Neural cell (in vitro differentiated cells): ENCODE results near the gene AGRP. TPM values are rescaled to one million over a fixed set of nuclear protein-coding genes. Genes with fewer than 3 reads are reported as not detected.

Experiments used
- H2AFZ ChIP-seq: fragments of 200-600, 300-800 bp; sonication (generic), shearing (Covaris generic); 2 replicates; pipeline ENCODE4 v1.6.0; 2014; ENCODE audit warnings: low read depth, mild to moderate bottlenecking, antibody characterized with exemption, low read length, moderate library complexity
- H3F3A ChIP-seq: fragments of 200-600 bp; shearing (Covaris generic); 2 replicates; pipeline ENCODE4 v1.6.1; 2016; ENCODE audit warnings: mild to moderate bottlenecking, moderate library complexity, mixed read lengths, antibody characterized with exemption, low read length; ENCODE audit not compliant: insufficient read depth, poor library complexity, severe bottlenecking
- H3K27ac ChIP-seq: fragments of 200-600, 300-800 bp; sonication (generic), shearing (Covaris generic); 2 replicates; pipeline ENCODE4 v1.5.1; 2014; ENCODE audit warnings: mild to moderate bottlenecking, low read length, moderate library complexity
- H3K27me3 ChIP-seq: fragments of 300-800, 200-600 bp; sonication (generic), shearing (Covaris generic); 2 replicates; pipeline ENCODE4 v1.6.0; 2014; ENCODE audit warnings: mild to moderate bottlenecking, low read depth, low read length, moderate library complexity; ENCODE audit not compliant: insufficient read depth
- H3K36me3 ChIP-seq: fragments of 300-800, 200-600 bp; sonication (generic), shearing (Covaris generic); 2 replicates; pipeline ENCODE4 v1.5.1; 2014; ENCODE audit warnings: mild to moderate bottlenecking, antibody characterized with exemption, low read length, moderate library complexity; ENCODE audit not compliant: insufficient read depth
- H3K4me2 ChIP-seq: fragments of 300-800, 200-600 bp; sonication (generic), shearing (Covaris generic); 2 replicates; pipeline ENCODE4 v1.6.0; 2014; ENCODE audit warnings: mild to moderate bottlenecking, low read length
- H3K4me3 ChIP-seq: fragments of 300-800, 200-600 bp; sonication (generic), shearing (Covaris generic); 2 replicates; pipeline ENCODE4 v1.5.1; 2014; ENCODE audit warnings: mild to moderate bottlenecking, low read length, moderate library complexity
- H3K79me2 ChIP-seq: fragments of 200-600 bp; shearing (Covaris generic); replicated peaks from 2 replicates; pipeline ENCODE4 v1.6.0; 2014; ENCODE audit warnings: mild to moderate bottlenecking, low read length, moderate library complexity; ENCODE audit not compliant: insufficient read depth
- H3K9ac ChIP-seq: fragments of 300-800, 200-600 bp; sonication (generic), shearing (Covaris generic); 2 replicates; pipeline ENCODE4 v1.6.1; 2016; ENCODE audit warnings: mild to moderate bottlenecking, low read length, mixed read lengths
- H3K9me2 ChIP-seq: fragments of 200-600 bp; shearing (Covaris generic); 2 replicates; pipeline ENCODE4 v1.6.1; 2016; ENCODE audit warnings: mild to moderate bottlenecking, low read length, mixed read lengths; ENCODE audit not compliant: insufficient read depth
- H3K9me3 ChIP-seq: fragments of 200-600, 300-800 bp; sonication (generic), shearing (Covaris generic); 2 replicates; pipeline ENCODE4 v1.6.1; 2016; ENCODE audit warnings: mild to moderate bottlenecking, mixed run types, low read length, moderate library complexity, mixed read lengths
- H4K20me1 ChIP-seq: fragments of 200-600 bp; shearing (Covaris generic); 2 replicates; pipeline ENCODE4 v1.6.1; 2016; ENCODE audit warnings: mild to moderate bottlenecking, mixed run types; ENCODE audit not compliant: insufficient read depth
- EP300 ChIP-seq: fragments of 450-650 bp; conservative IDR thresholded peaks from 2 replicates; pipeline ENCODE4 v1.6.1; 2014; ENCODE audit warnings: antibody characterized with exemption, mild to moderate bottlenecking, moderate library complexity; ENCODE audit not compliant: poor library complexity, severe bottlenecking
- EZH2 ChIP-seq: fragments of 200-600, 300-800 bp; shearing (Covaris generic), sonication (generic); IDR thresholded peaks from 2 replicates; pipeline ENCODE4 v1.6.1; 2014; ENCODE audit warnings: antibody characterized with exemption, low read length, borderline replicate concordance, mild to moderate bottlenecking; ENCODE audit not compliant: insufficient read depth, poor library complexity, severe bottlenecking
- MXI1 ChIP-seq: fragments of 450-650 bp; conservative IDR thresholded peaks from 2 replicates; pipeline ENCODE4 v1.6.1; 2014; ENCODE audit warnings: antibody characterized with exemption, mild to moderate bottlenecking; ENCODE audit not compliant: poor library complexity, severe bottlenecking
- POLR2AphosphoS5 ChIP-seq: IDR thresholded peaks from 2 replicates; pipeline ENCODE4 v1.6.1; 2012
- RAD21 ChIP-seq: fragments of 450-650 bp; conservative IDR thresholded peaks from 2 replicates; pipeline ENCODE4 v1.6.1; 2014; ENCODE audit warnings: antibody characterized with exemption, mild to moderate bottlenecking, moderate library complexity
- REST ChIP-seq: IDR thresholded peaks from 2 replicates; pipeline ENCODE4 v1.6.1; 2012; ENCODE audit warnings: borderline replicate concordance
- SMC3 ChIP-seq: fragments of 450-650 bp; conservative IDR thresholded peaks from 2 replicates; pipeline ENCODE4 v1.6.1; 2014; ENCODE audit warnings: antibody characterized with exemption, mild to moderate bottlenecking, moderate library complexity; ENCODE audit not compliant: poor library complexity
- TAF1 ChIP-seq: IDR thresholded peaks from 2 replicates; pipeline ENCODE4 v1.6.1; 2012; ENCODE audit warnings: low read depth
- polyA plus RNA-seq: library from polyadenylated mRNA; depleted of rRNA; stranded (reverse); fragments of >200 nt; gene quantifications from 2 replicates; pipeline ENCODE4 v1.2.3, GENCODE V29; 2014
- TF ChIP-seq, protein P1 (sequence below): fragments of 450-650 bp; IDR thresholded peaks from 2 replicates; pipeline ENCODE4 v1.5.1; 2014; ENCODE audit warnings: antibody characterized with exemption, mild to moderate bottlenecking, moderate library complexity; ENCODE audit not compliant: poor library complexity, severe bottlenecking

AGRP gene
- polyA plus RNA-seq, 1 donor from 2014 or later, result not detected

DNA sequence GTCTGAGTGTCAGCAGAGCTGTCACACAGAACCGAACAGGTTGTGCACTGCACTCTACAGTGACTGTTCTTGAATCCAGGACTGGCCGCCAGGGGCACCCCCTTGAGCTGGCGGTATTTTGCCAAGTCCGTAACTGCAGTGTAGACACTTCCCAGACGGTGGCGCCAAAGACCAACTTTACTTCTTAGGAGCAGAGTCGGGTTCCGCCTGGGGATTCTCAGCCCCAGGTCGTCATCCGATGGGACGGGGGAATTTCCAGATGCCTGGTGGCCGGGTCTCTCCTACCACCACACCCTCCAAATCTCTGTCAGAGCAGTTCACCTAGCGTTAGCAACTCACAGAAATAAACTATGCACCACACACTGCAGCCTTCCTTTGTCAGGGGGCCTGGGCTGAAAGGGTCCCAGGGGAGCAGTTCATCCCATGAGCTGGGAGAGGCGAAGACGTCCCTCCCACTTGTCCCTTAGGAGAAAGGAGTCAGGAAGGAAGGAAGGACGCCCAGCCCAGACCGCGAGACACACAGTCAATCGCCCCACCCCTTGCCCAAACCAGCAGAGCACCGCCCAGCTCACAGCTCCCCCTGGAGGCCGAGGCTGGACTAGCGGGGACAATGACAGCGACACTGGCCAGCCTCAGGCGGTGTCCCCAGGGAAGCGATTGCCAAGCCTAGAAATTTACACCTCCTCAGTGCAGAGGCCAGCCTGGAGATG is 37.9 kb upstream of the AGRP start:
- H3K4me2 ChIP-seq, result no peak overlapping the region
- peak overlapping the region; percentile 60 for H3K9ac ChIP-seq
- H3K27me3 ChIP-seq, result no peaks in the 10 kb centered on the region
- H3K36me3 ChIP-seq, result no peaks in the 10 kb centered on the region
- peak overlapping the region; percentile 67 for H3K4me3 ChIP-seq
- H2AFZ ChIP-seq, result peak overlapping the region; percentile 52
- H3K79me2 ChIP-seq, result no peaks in the 10 kb centered on the region
- H3K27ac ChIP-seq, result peak overlapping the region; percentile 59
- TF ChIP-seq, protein P1, sequence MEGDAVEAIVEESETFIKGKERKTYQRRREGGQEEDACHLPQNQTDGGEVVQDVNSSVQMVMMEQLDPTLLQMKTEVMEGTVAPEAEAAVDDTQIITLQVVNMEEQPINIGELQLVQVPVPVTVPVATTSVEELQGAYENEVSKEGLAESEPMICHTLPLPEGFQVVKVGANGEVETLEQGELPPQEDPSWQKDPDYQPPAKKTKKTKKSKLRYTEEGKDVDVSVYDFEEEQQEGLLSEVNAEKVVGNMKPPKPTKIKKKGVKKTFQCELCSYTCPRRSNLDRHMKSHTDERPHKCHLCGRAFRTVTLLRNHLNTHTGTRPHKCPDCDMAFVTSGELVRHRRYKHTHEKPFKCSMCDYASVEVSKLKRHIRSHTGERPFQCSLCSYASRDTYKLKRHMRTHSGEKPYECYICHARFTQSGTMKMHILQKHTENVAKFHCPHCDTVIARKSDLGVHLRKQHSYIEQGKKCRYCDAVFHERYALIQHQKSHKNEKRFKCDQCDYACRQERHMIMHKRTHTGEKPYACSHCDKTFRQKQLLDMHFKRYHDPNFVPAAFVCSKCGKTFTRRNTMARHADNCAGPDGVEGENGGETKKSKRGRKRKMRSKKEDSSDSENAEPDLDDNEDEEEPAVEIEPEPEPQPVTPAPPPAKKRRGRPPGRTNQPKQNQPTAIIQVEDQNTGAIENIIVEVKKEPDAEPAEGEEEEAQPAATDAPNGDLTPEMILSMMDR, result peak; percentile 99
- TF ChIP-seq SMC3 (peak; percentile 88), MXI1 (no peak), REST (peak; percentile 33), POLR2AphosphoS5 (peak; percentile 30), TAF1 (no peak), RAD21 (peak; percentile 97), EP300 (peak; percentile 32)
- H4K20me1 ChIP-seq, result no peaks in the 10 kb centered on the region
- no peaks in the 10 kb centered on the region for H3K9me2 ChIP-seq
- H3F3A ChIP-seq, result no peaks in the 10 kb centered on the region
- no peaks in the 10 kb centered on the region for H3K9me3 ChIP-seq

DNA sequence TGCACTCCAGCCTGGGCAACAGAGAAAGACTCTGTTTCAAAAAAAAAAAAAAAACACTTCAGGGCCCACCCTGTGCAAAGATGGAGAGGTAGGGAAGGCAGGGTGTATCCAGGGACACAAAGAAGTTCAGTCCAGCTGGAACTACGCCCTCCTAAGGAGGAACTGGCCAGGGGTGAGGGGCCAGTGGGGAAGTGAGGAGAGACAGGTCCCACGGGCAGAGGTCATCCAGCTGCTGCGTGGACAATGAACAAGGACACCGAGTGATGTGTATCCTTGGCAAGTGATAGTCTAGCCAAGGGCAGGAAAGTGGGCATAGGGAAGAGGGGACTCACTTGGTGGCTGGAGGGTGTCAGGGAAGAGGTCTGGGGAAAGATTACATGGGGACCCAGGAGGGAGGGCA is 35.9 kb upstream of the AGRP start:
- H2AFZ ChIP-seq, result no peak overlapping the region
- TF ChIP-seq, protein P1, result no peak
- TF ChIP-seq POLR2AphosphoS5 (no peak), RAD21 (no peak), MXI1 (no peak), REST (no peak), EP300 (no peak), SMC3 (no peak), EZH2 (no peak), TAF1 (no peak)
- H3K27me3 ChIP-seq, result no peaks in the 10 kb centered on the region
- no peak overlapping the region for H3K4me3 ChIP-seq
- H3K9me3 ChIP-seq, result no peaks in the 10 kb centered on the region
- no peak overlapping the region for H3K9ac ChIP-seq
- no peak overlapping the region for H3K27ac ChIP-seq
- no peak overlapping the region for H3K4me2 ChIP-seq
- no peaks in the 10 kb centered on the region for H3K79me2 ChIP-seq
- no peaks in the 10 kb centered on the region for H4K20me1 ChIP-seq
- no peaks in the 10 kb centered on the region for H3F3A ChIP-seq
- no peaks in the 10 kb centered on the region for H3K9me2 ChIP-seq
- no peaks in the 10 kb centered on the region for H3K36me3 ChIP-seq
